K562 (cell line): Measurements from ENCODE around the gene PPAN. TPM values are rescaled to one million over a fixed set of nuclear protein-coding genes. Genes with fewer than 3 reads are reported as not detected.

ENCODE experiments used
- ATAC-seq: fragments of 200-7000 bp; cut with Tn5 transposase; 3 replicates; pipeline ENCODE4 v1.9.1; 2020; ENCODE audit warnings: moderate library complexity
- BruUV-seq: library from RNA; stranded (reverse); fragments of 400-500 nt; replicated peaks from 2 replicates; lab custom pipeline; 2021; lab: Mats Ljungman, UMichigan
- CTCF ChIA-PET: fragments of 300-600 bp; formaldehyde crosslinking; extraction: SDS; loops from one replicate; lab custom pipeline; 2021; ENCODE audit warnings: low intra/inter-chr PET ratio; lab: Yijun Ruan, JAX
- POLR2A ChIA-PET: fragments of 300-600, 350-650 bp; sonication (Branson Sonifier 250); formaldehyde crosslinking; extraction: SDS; loops from one replicate; lab custom pipeline; 2021; ENCODE audit warnings: antibody characterized with exemption, inconsistent platforms; lab: Yijun Ruan, JAX
- DNase-seq, 4 experiments: peaks; one replicate each; pipeline versions ENCODE4 v3.0.0 to v3.0.0-alpha.2; 2011 to 2018; ENCODE audit warnings: low spot score in 3 of 4, mixed read lengths in 3 of 4; ENCODE audit errors: extremely low read depth in 1 of 4
- FAIRE-seq: peaks from 2 replicates; lab custom pipeline; 2011; peaks lifted over from hg19 to GRCh38; lab: Jason Lieb, UNC
- H2AFZ ChIP-seq: 2 replicates; pipeline ENCODE4 v1.6.0; 2011; ENCODE audit warnings: low read depth, low read length, control low read depth, inconsistent platforms
- H3K27ac ChIP-seq: fragments of 200-600 bp; 3 replicates; pipeline ENCODE4 v1.8.0; 2011; ENCODE audit warnings: low read depth, mild to moderate bottlenecking, control low read depth, inconsistent platforms, low read length, moderate library complexity, mixed read lengths; ENCODE audit errors: extremely low read depth
- H3K27me3 ChIP-seq, 2 experiments: fragments of 300-600 bp in 1 of 2; 2 replicates in 1 of 2; 3 replicates in 1 of 2; pipeline versions ENCODE4 v1.6.0 to v1.8.0; 2011; ENCODE audit warnings: inconsistent platforms in 2 of 2, low read length in 2 of 2, mild to moderate bottlenecking in 1 of 2, mixed read lengths in 1 of 2, moderate library complexity in 1 of 2; ENCODE audit not compliant: control insufficient read depth in 2 of 2, insufficient read depth in 2 of 2
- H3K36me3 ChIP-seq: fragments of 300-600 bp; 3 replicates; pipeline ENCODE4 v1.8.0; 2011; ENCODE audit warnings: mild to moderate bottlenecking, low read length, inconsistent platforms; ENCODE audit not compliant: control insufficient read depth, insufficient read depth
- H3K4me1 ChIP-seq, 2 experiments: fragments of 200-600 bp in 1 of 2; replicated peaks in 1 of 2; 2 replicates in 1 of 2; 3 replicates in 1 of 2; pipeline versions ENCODE4 v1.5.1 to v1.8.0; 2011; ENCODE audit warnings: inconsistent platforms in 2 of 2, low read length in 2 of 2, mild to moderate bottlenecking in 1 of 2, mixed read lengths in 1 of 2, moderate library complexity in 1 of 2; ENCODE audit not compliant: control insufficient read depth in 2 of 2, insufficient read depth in 2 of 2
- H3K4me2 ChIP-seq: 2 replicates; pipeline ENCODE4 v1.6.1; 2011; ENCODE audit warnings: low read length, control low read depth, inconsistent platforms, mixed read lengths; ENCODE audit not compliant: insufficient read depth
- H3K4me3 ChIP-seq: fragments of 200-600 bp; sonication (generic), shearing (Covaris generic); 2 replicates; pipeline ENCODE4 v1.5.1; 2016; ENCODE audit warnings: control low read depth, inconsistent platforms
- H3K79me2 ChIP-seq: fragments of 200-600 bp; 3 replicates; pipeline ENCODE4 v1.8.0; 2011; ENCODE audit warnings: low read length, inconsistent platforms; ENCODE audit not compliant: control insufficient read depth, insufficient read depth
- H3K9ac ChIP-seq, 2 experiments: 2 replicates each; pipeline versions ENCODE4 v1.6.0 to v1.6.1; 2011; ENCODE audit warnings: low read depth in 2 of 2, low read length in 2 of 2, control low read depth in 1 of 2, inconsistent platforms in 1 of 2, mild to moderate bottlenecking in 1 of 2, mixed read lengths in 1 of 2; ENCODE audit not compliant: insufficient read depth in 1 of 2
- H3K9me1 ChIP-seq: one replicate; pipeline ENCODE4 v1.6.0; 2011; ENCODE audit warnings: inconsistent platforms, mild to moderate bottlenecking, low read length, moderate library complexity; ENCODE audit not compliant: control insufficient read depth, insufficient read depth
- H3K9me3 ChIP-seq: replicated peaks from 2 replicates; pipeline ENCODE4 v1.5.1; 2011; ENCODE audit warnings: low read depth, low read length, inconsistent platforms; ENCODE audit not compliant: control insufficient read depth, insufficient read depth
- H4K20me1 ChIP-seq: replicated peaks from 2 replicates; pipeline ENCODE4 v1.6.1; 2011; ENCODE audit warnings: low read length, inconsistent platforms, mixed read lengths; ENCODE audit not compliant: control insufficient read depth, insufficient read depth
- CCNT2 ChIP-seq: IDR thresholded peaks from 2 replicates; pipeline ENCODE4 v1.6.1; 2011; ENCODE audit warnings: borderline replicate concordance, low read depth, mild to moderate bottlenecking, moderate library complexity, mixed read lengths, low read length; ENCODE audit not compliant: insufficient read length; ENCODE audit errors: extremely low read depth
- HNRNPH1 ChIP-seq: fragments of 200-400 bp; formaldehyde crosslinking; optimal IDR thresholded peaks from 2 replicates; pipeline ENCODE3; 2017; ENCODE audit warnings: low read depth, mild to moderate bottlenecking, low read length, moderate library complexity
- MCM2 ChIP-seq: fragments of 450-650 bp; IDR thresholded peaks from 2 replicates; pipeline ENCODE4 v1.6.1; 2017; ENCODE audit warnings: low read depth, mild to moderate bottlenecking
- NFATC3 ChIP-seq: fragments of 450-650 bp; IDR thresholded peaks from 2 replicates; pipeline ENCODE4 v1.6.1; 2017; ENCODE audit warnings: mild to moderate bottlenecking
- PML ChIP-seq: IDR thresholded peaks from 2 replicates; pipeline ENCODE4 v1.6.1; 2012; ENCODE audit warnings: low read length, inconsistent platforms
- POLR2A ChIP-seq: fragments of 450-650 bp; conservative IDR thresholded peaks from 2 replicates; pipeline ENCODE4 v1.6.1; 2016
- SRSF3 ChIP-seq: fragments of 200-400 bp; formaldehyde crosslinking; IDR thresholded peaks from 2 replicates; pipeline ENCODE4 v1.6.1; 2016; ENCODE audit warnings: mild to moderate bottlenecking, low read length, moderate library complexity; ENCODE audit not compliant: insufficient read depth
- THAP12 ChIP-seq: fragments of 250-450 bp; sonication (Bioruptor Pico); IDR thresholded peaks from 2 replicates; pipeline ENCODE4 v1.9.0; 2021; ENCODE audit warnings: mild to moderate bottlenecking, inconsistent platforms
- TSC22D4 ChIP-seq: fragments of 450-650 bp; IDR thresholded peaks from 2 replicates; pipeline ENCODE4 v1.6.1; 2016; ENCODE audit warnings: missing genetic modification characterization, missing biosample characterization, control low read depth
- ZBTB11 ChIP-seq, 3 experiments: fragments of 200-800 bp in 1 of 3; fragments of 250-450 bp in 1 of 3; fragments of 450-650 bp in 1 of 3; sonication (Bioruptor Pico) in 1 of 3; sonication (Bioruptor generic) in 1 of 3; formaldehyde crosslinking in 1 of 3; IDR thresholded peaks; 2 replicates each; pipeline versions ENCODE4 v1.6.1 to v1.8.0; 2016 to 2022; ENCODE audit warnings: mild to moderate bottlenecking in 2 of 3, missing genetic modification characterization in 2 of 3, missing compliant biosample characterization in 1 of 3, moderate library complexity in 1 of 3
- ZBTB33 ChIP-seq: sonication (generic); formaldehyde crosslinking; IDR thresholded peaks from 2 replicates; pipeline ENCODE4 v1.8.1; 2023; ENCODE audit warnings: mild to moderate bottlenecking, missing genetic modification reagents
- WGBS: fragments of 100-300 bp; shearing (Covaris generic); methylation state at CpG from one replicate; pipeline ENCODE4 v1.1.6; 2016; ENCODE audit warnings: low coverage, mixed read lengths; ENCODE audit not compliant: insufficient coverage; ENCODE audit errors: missing lambda C conversion rate; 5-methylcytosine and 5-hydroxymethylcytosine counted together
- in situ Hi-C: fragments of 300-500 bp; cut with MboI; formaldehyde crosslinking; loops from 4 replicates; pipeline ENCODE4 v1.15.0; 2018; ENCODE audit warnings: inconsistent platforms, mixed read lengths
- intact Hi-C: fragments of 100-400 bp; cut with micrococcal nuclease; formaldehyde crosslinking; loops from 2 replicates; pipeline ENCODE4 v1.14.2; 2022
- polyA plus RNA-seq, 8 experiments: library from polyadenylated mRNA; depleted of rRNA in 4 of 8; stranded (reverse) in 5 of 8; unstranded in 3 of 8; fragments of >200 nt; fragmentation: Nextera tagmentation in 2 of 8; fragmentation: Illumina TruSeq in 1 of 8; extraction: Ambion mirVana in 2 of 8; extraction: Trizol in 1 of 8; gene quantifications; 2 replicates each; pipeline versions ENCODE4 v1.2.1 to v1.2.3, GENCODE V29; 2011 to 2014; ENCODE audit warnings: inconsistent platforms in 1 of 8, missing spikeins in 1 of 8
- total RNA-seq, 7 experiments: library from RNA; depleted of rRNA in 6 of 7; stranded (reverse); fragments of >200 nt in 6 of 7; fragmentation: Illumina TruSeq in 2 of 7; extraction: Trizol in 2 of 7; gene quantifications; 2 replicates each; pipeline versions ENCODE4 v1.2.1 to v1.2.3, GENCODE V29; 2011 to 2021; ENCODE audit warnings: low replicate concordance in 1 of 7

PPAN gene
- total and polyA plus RNA-seq, 9 of the 15 experiments (the other 6 are each of a cell fraction or from before 2014, with no cell fraction given): 2.2 to 129 (median 59.1) TPM

DNA sequence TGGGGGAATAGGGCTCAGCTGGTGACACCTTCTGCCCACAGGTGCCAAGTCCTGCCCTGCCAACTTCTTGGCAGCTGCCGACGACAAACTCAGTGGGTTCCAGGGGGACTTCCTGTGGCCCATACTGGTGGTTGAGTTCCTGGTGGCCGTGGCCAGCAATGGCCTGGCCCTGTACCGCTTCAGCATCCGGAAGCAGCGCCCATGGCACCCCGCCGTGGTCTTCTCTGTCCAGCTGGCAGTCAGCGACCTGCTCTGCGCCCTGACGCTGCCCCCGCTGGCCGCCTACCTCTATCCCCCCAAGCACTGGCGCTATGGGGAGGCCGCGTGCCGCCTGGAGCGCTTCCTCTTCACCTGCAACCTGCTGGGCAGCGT is 7.4 kb downstream of the PPAN start (continued):
- TF ChIP-seq ZBTB33 (peak; percentile 99), TSC22D4 (tag) (no peak), PML (peak; percentile 6; the same call in 1 of the 2 replicates), SRSF3 (0 out of 2 replicates have a peak, but pooled peaks have one; percentile 39)

DNA sequence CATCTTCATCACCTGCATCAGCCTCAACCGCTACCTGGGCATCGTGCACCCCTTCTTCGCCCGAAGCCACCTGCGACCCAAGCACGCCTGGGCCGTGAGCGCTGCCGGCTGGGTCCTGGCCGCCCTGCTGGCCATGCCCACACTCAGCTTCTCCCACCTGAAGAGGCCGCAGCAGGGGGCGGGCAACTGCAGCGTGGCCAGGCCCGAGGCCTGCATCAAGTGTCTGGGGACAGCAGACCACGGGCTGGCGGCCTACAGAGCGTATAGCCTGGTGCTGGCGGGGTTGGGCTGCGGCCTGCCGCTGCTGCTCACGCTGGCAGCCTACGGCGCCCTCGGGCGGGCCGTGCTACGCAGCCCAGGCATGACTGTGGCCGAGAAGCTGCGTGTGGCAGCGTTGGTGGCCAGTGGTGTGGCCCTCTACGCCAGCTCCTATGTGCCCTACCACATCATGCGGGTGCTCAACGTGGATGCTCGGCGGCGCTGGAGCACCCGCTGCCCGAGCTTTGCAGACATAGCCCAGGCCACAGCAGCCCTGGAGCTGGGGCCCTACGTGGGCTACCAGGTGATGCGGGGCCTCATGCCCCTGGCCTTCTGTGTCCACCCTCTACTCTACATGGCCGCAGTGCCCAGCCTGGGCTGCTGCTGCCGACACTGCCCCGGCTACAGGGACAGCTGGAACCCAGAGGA is 7.9 kb downstream of the PPAN start:
- peak; percentile 7 for ATAC-seq
- BruUV-seq: no TSS peak
- TF ChIP-seq CCNT2 (peak; percentile 76), NFATC3 (no peak), MCM2 (no peak), HNRNPH1 (peak; percentile 74), POLR2A (peak; percentile 82), THAP12 (CRISPR knock-in tag) (no peak), ZBTB11 (CRISPR knock-in tag; IDR thresholded peaks at IDR 0.05) (peak in 1 of 3 experiments; percentile 15; a peak in 1 of 6 replicates)

More for the DNA sequence above, 7.9 kb downstream of the PPAN start:
- H3K27me3 ChIP-seq: no peaks in the 10 kb centered on the region
- DNase-seq (peak in 3 of 4 experiments; percentile 18 to 23 (median 21)), FAIRE-seq (no peak)
- H3K9ac ChIP-seq: no peak overlapping the region; a peak in 1 of 4 replicates
- H2AFZ ChIP-seq: no peak overlapping the region
- H3K9me3 ChIP-seq: no peaks in the 10 kb centered on the region
- no peak overlapping the region for H3K4me2 ChIP-seq
- H3K4me3 ChIP-seq: no peak overlapping the region
- H3K79me2 ChIP-seq: peaks cover 14% of the 10 kb centered on the region
- in situ Hi-C loops (no loop called here), intact Hi-C loops (loop anchor here (1.0 to 5.0 kb wide), 2 partner anchors 40 to 182 kb away; no protein-coding TSS in a partner anchor)
- H4K20me1 ChIP-seq: peaks cover 4% of the 10 kb centered on the region; the same call in 1 of the 2 replicates
- ChIA-PET CTCF (interaction anchor here (0.5 kb wide), 1 partner anchor 59 kb away, joined by 3 read pairs; no protein-coding TSS in a partner anchor), POLR2A (interaction anchor here (0.6 to 5.8 kb wide), 7 partner anchors 7 to 181 kb away, joined by 3 to 49 read pairs (median 5); partner anchors contain the start of gene PPAN)
- peaks cover 70% of the 10 kb centered on the region; the same call in 2 of the 3 replicates for H3K36me3 ChIP-seq
- WGBS: 94% methylated on average over 28 of the region's 43 CpGs
- H3K4me1 ChIP-seq: peaks cover 3 to 89% of the 10 kb centered on the region in 2 experiments; a peak in 3 of 5 replicates
- no peaks in the 10 kb centered on the region for H3K9me1 ChIP-seq
- no peak overlapping the region for H3K27ac ChIP-seq
